Upper lobe of left lung (tissue), 4 donors: ENCODE data around the gene CGREF1.

Experiments
- EP300 ChIP-seq, 4 donors: sonication (generic); formaldehyde crosslinking; IDR thresholded peaks; one replicate each; pipeline ENCODE4 v1.5.1; 2017; ENCODE audit warnings: antibody characterized with exemption in 4 of 4, control low read depth in 2 of 4
- POLR2A ChIP-seq, 4 donors: fragments of 450-650 bp; IDR thresholded peaks; one replicate each; pipeline ENCODE4 v1.5.1; 2016 to 2017; ENCODE audit warnings: antibody characterized with exemption in 4 of 4, mild to moderate bottlenecking in 2 of 4
- TF ChIP-seq, protein P1 (sequence below), 6 experiments: fragments of 450-650 bp in 4 of 6; fragments of 200-600 bp in 2 of 6; sonication (generic) in 2 of 6; IDR thresholded peaks; one replicate each; pipeline ENCODE4 v1.5.1; 2016 to 2019; ENCODE audit warnings: antibody characterized with exemption in 6 of 6

DNA sequence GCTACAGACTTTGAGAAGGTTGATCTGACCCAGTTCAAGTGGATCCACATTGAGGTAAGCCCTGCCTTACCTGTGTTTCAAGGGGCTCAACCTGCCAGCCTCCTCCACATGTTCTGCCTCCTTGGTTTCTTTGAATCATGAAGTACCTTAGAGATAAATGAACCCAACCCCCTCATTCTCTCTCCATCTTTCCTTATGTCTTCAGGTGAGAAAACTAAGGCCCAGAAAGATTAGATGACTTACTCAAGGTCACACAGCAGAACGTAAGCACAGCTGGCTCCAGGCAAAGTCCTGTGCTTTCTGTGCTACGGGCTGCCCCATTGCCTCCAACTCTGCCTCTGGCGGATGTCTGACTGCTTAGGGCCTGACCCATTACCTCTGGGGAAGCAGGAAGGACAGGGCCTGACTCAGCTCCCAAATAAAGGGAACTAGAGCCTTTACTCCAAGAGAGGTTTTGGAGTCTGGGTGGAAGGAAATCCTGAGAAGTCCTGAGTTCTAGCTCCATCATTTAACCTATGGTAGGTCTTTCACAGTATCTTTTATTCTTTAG, 22.1 kb downstream of the CGREF1 start:
- TF ChIP-seq EP300 (IDR thresholded peaks at IDR 0.05), result no peak
- TF ChIP-seq, protein P1, sequence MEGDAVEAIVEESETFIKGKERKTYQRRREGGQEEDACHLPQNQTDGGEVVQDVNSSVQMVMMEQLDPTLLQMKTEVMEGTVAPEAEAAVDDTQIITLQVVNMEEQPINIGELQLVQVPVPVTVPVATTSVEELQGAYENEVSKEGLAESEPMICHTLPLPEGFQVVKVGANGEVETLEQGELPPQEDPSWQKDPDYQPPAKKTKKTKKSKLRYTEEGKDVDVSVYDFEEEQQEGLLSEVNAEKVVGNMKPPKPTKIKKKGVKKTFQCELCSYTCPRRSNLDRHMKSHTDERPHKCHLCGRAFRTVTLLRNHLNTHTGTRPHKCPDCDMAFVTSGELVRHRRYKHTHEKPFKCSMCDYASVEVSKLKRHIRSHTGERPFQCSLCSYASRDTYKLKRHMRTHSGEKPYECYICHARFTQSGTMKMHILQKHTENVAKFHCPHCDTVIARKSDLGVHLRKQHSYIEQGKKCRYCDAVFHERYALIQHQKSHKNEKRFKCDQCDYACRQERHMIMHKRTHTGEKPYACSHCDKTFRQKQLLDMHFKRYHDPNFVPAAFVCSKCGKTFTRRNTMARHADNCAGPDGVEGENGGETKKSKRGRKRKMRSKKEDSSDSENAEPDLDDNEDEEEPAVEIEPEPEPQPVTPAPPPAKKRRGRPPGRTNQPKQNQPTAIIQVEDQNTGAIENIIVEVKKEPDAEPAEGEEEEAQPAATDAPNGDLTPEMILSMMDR (IDR thresholded peaks at IDR 0.05), result no peak
- no peak for TF ChIP-seq POLR2A (IDR thresholded peaks at IDR 0.05)
